ENCODE data around the gene IRAK3. TPM values are rescaled to one million over a fixed set of nuclear protein-coding genes. Genes with fewer than 3 reads are reported as not detected.

The IRAK3 gene
- total RNA-seq, 4 donors from 2014 or later: 3.8 to 8.8 (median 7.1) TPM

GRCh38 chr12:66196806-66197205 is 7.8 kb downstream of the IRAK3 start:
- Histone ChIP-seq H3K27me3 (no peaks in the 10 kb centered on the region), H3K4me1 (peaks cover 18% of the 10 kb centered on the region), H3K9me3 (no peaks in the 10 kb centered on the region), H3K27ac (no peak overlapping the region), H3K4me3 (no peak overlapping the region), H3K36me3 (peaks cover 3% of the 10 kb centered on the region)
- no peak for DNase-seq (ENCODE audit: low spot score in 2 of 2)
- 25% methylated on average over 3 of the region's 3 CpGs for WGBS
- TF ChIP-seq POLR2AphosphoS5 (IDR thresholded peaks at IDR 0.05) (no peak), EP300 (IDR thresholded peaks at IDR 0.05) (no peak), POLR2A (IDR thresholded peaks at IDR 0.05) (no peak), CTCF (IDR thresholded peaks at IDR 0.05) (no peak)

DNA sequence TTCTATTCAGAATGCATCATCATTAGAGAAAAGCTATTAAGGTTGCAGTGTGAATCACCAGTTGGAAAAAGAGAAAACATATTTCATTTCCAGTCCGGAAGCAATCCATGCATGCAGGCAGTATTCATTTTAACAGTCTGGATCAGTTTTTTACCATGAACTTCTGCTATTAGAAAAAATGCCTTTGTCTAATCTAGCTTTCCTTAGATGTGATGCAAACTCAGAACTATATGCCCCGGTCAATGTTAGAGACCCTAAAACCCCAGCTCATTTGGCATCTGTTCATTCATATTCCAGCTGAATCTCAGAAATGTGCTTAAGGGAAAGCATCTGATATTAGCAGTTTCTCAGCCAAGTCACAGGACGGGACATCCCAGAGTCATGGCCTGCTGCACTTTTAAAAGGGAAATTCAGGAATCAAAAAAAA is 8.5 kb downstream of the IRAK3 start:
- H3K4me1 ChIP-seq: peaks cover 18% of the 10 kb centered on the region
- H3K4me3 ChIP-seq: no peak overlapping the region
- no peaks in the 10 kb centered on the region for H3K27me3 ChIP-seq
- TF ChIP-seq CTCF (IDR thresholded peaks at IDR 0.05): no peak
- TF ChIP-seq POLR2AphosphoS5 (IDR thresholded peaks at IDR 0.05): no peak
- TF ChIP-seq POLR2A (IDR thresholded peaks at IDR 0.05): no peak
- TF ChIP-seq EP300 (IDR thresholded peaks at IDR 0.05): no peak
- no peak overlapping the region for H3K27ac ChIP-seq
- 27% methylated on average over 3 of the region's 3 CpGs for WGBS
- DNase-seq (ENCODE audit: low spot score in 2 of 2): no peak
- no peaks in the 10 kb centered on the region for H3K9me3 ChIP-seq
- H3K36me3 ChIP-seq: peaks cover 3% of the 10 kb centered on the region

GRCh38 chr12:66199141-66199540 is 10.1 kb downstream of the IRAK3 start:
- Histone ChIP-seq H3K4me3 (no peak overlapping the region), H3K27ac (no peak overlapping the region), H3K4me1 (peaks cover 18% of the 10 kb centered on the region), H3K27me3 (no peaks in the 10 kb centered on the region), H3K9me3 (no peaks in the 10 kb centered on the region), H3K36me3 (peaks cover 3% of the 10 kb centered on the region)
- no peak for TF ChIP-seq POLR2A (IDR thresholded peaks at IDR 0.05)
- no peak for TF ChIP-seq CTCF (IDR thresholded peaks at IDR 0.05)
- no peak for TF ChIP-seq EP300 (IDR thresholded peaks at IDR 0.05)
- TF ChIP-seq POLR2AphosphoS5 (IDR thresholded peaks at IDR 0.05): no peak
- no peak for DNase-seq (ENCODE audit: low spot score in 2 of 2)
- 74% methylated on average over 3 of the region's 3 CpGs for WGBS

GRCh38 chr12:66199831-66200509 is 11.0 kb downstream of the IRAK3 start:
- H3K4me1 ChIP-seq: peaks cover 18% of the 10 kb centered on the region

More at GRCh38 chr12:66199831-66200509, 11.0 kb downstream of the IRAK3 start:
- DNase-seq (ENCODE audit: low spot score in 2 of 2): no peak
- no peak overlapping the region for H3K27ac ChIP-seq
- H3K36me3 ChIP-seq: peaks cover 3% of the 10 kb centered on the region
- no peaks in the 10 kb centered on the region for H3K27me3 ChIP-seq
- TF ChIP-seq POLR2AphosphoS5 (IDR thresholded peaks at IDR 0.05) (no peak), POLR2A (IDR thresholded peaks at IDR 0.05) (no peak), EP300 (IDR thresholded peaks at IDR 0.05) (no peak), CTCF (IDR thresholded peaks at IDR 0.05) (no peak)
- no peak overlapping the region for H3K4me3 ChIP-seq
- H3K9me3 ChIP-seq: no peaks in the 10 kb centered on the region
